Colonic mucosa (tissue), 4 donors: ENCODE data around the gene COL23A1. TPM values are rescaled to one million over a fixed set of nuclear protein-coding genes. Genes with fewer than 3 reads are reported as not detected.

Source experiments
- DNase-seq: peaks from one replicate; pipeline ENCODE4 v3.0.0-alpha.2; 2020
- H3K27ac ChIP-seq: fragments of 200-600 bp; one replicate; pipeline ENCODE4 v1.8.0; 2021
- H3K27me3 ChIP-seq: fragments of 200-600 bp; one replicate; pipeline ENCODE4 v1.8.0; 2021
- H3K36me3 ChIP-seq: fragments of 200-600 bp; one replicate; pipeline ENCODE4 v1.8.0; 2021
- H3K4me1 ChIP-seq: fragments of 200-600 bp; one replicate; pipeline ENCODE4 v1.8.0; 2021; ENCODE audit warnings: mild to moderate bottlenecking
- H3K4me3 ChIP-seq: fragments of 200-600 bp; one replicate; pipeline ENCODE4 v1.8.0; 2021
- H3K9ac ChIP-seq, 2 donors: one replicate each; pipeline ENCODE4 v1.7.0; 2013; ENCODE audit warnings: control low read depth in 2 of 2, low read depth in 2 of 2, low read length in 2 of 2
- H3K9me3 ChIP-seq: fragments of 200-600 bp; one replicate; pipeline ENCODE4 v1.8.0; 2021
- CTCF ChIP-seq: fragments of 200-600 bp; IDR thresholded peaks from one replicate; pipeline ENCODE4 v1.8.0; 2022; ENCODE audit warnings: antibody characterized with exemption, mild to moderate bottlenecking
- intact Hi-C: fragments of 100-400 bp; cut with DNase I; formaldehyde crosslinking; loops from one replicate; pipeline ENCODE4 v1.14.1; 2022
- total RNA-seq, 2 donors: library from RNA; stranded (reverse); fragmentation: NEBNext Ultra II Directional in 1 of 2; extraction: Animal tissue kit (Norgen Biotek cat#: 25700) in 1 of 2; gene quantifications; one replicate each; pipeline ENCODE4 v1.2.1, GENCODE V29; 2021
- donor health status: healthy.
- donor health status: DM: no; HTN: no; CAD: no.
- donor health status: DM: no; HTN: no; CAD: no.

Gene COL23A1
- total RNA-seq, 2 donors from 2014 or later = 0.37 to 0.49 TPM

- TF ChIP-seq CTCF = no peak
- Histone ChIP-seq H3K36me3 (no peaks in the 10 kb centered on the region), H3K27me3 (no peaks in the 10 kb centered on the region), H3K9ac (no peak overlapping the region), H3K9me3 (no peaks in the 10 kb centered on the region), H3K4me1 (no peaks in the 10 kb centered on the region), H3K4me3 (no peak overlapping the region), H3K27ac (no peak overlapping the region)
- DNase-seq = no peak
- intact Hi-C loops = no loop called here
Measured at GRCh38 chr5:178563621-178564020, 26.6 kb downstream of the COL23A1 start.

- intact Hi-C loops = no loop called here
- Histone ChIP-seq H3K36me3 (no peaks in the 10 kb centered on the region), H3K9me3 (no peaks in the 10 kb centered on the region), H3K27me3 (no peaks in the 10 kb centered on the region), H3K9ac (no peak overlapping the region), H3K4me1 (no peaks in the 10 kb centered on the region), H3K4me3 (no peak overlapping the region), H3K27ac (no peak overlapping the region)
- no peak for TF ChIP-seq CTCF
- DNase-seq = no peak
Measured at GRCh38 chr5:178561746-178562264, 28.4 kb downstream of the COL23A1 start.

GRCh38 chr5:178560911-178561310 lies 29.3 kb downstream of the COL23A1 start:
- TF ChIP-seq CTCF = no peak
- H3K9ac ChIP-seq = no peak overlapping the region
- H3K4me3 ChIP-seq = no peak overlapping the region
- H3K36me3 ChIP-seq = no peaks in the 10 kb centered on the region
- intact Hi-C loops = no loop called here
- H3K4me1 ChIP-seq = no peaks in the 10 kb centered on the region
- H3K9me3 ChIP-seq = no peaks in the 10 kb centered on the region
- no peak for DNase-seq
- H3K27me3 ChIP-seq = no peaks in the 10 kb centered on the region
- H3K27ac ChIP-seq = no peak overlapping the region

GRCh38 chr5:178557416-178557815 lies 32.8 kb downstream of the COL23A1 start:
- no peak for TF ChIP-seq CTCF
- H3K9me3 ChIP-seq = no peaks in the 10 kb centered on the region
- no peaks in the 10 kb centered on the region for H3K36me3 ChIP-seq
- H3K9ac ChIP-seq = no peak overlapping the region
- H3K27me3 ChIP-seq = no peaks in the 10 kb centered on the region
- H3K4me1 ChIP-seq = no peaks in the 10 kb centered on the region
- no peak for DNase-seq
- H3K27ac ChIP-seq = no peak overlapping the region
- intact Hi-C loops = no loop called here
- no peak overlapping the region for H3K4me3 ChIP-seq

GRCh38 chr5:178555771-178556211 lies 34.4 kb downstream of the COL23A1 start:
- H3K4me1 ChIP-seq = no peaks in the 10 kb centered on the region
- H3K4me3 ChIP-seq = no peak overlapping the region
- no peaks in the 10 kb centered on the region for H3K27me3 ChIP-seq
- TF ChIP-seq CTCF = no peak
- no peaks in the 10 kb centered on the region for H3K9me3 ChIP-seq
- H3K27ac ChIP-seq = no peak overlapping the region
- no peaks in the 10 kb centered on the region for H3K36me3 ChIP-seq
- H3K9ac ChIP-seq = no peak overlapping the region
- DNase-seq = no peak
- intact Hi-C loops = no loop called here
